ENCODE results near the gene PHF20.
"Not testable (repeated sequence)": the region's sequence is repeated elsewhere in the genome, so short reads cannot be mapped to it uniquely, and the experiment has no call there.

PHF20 gene

DNA sequence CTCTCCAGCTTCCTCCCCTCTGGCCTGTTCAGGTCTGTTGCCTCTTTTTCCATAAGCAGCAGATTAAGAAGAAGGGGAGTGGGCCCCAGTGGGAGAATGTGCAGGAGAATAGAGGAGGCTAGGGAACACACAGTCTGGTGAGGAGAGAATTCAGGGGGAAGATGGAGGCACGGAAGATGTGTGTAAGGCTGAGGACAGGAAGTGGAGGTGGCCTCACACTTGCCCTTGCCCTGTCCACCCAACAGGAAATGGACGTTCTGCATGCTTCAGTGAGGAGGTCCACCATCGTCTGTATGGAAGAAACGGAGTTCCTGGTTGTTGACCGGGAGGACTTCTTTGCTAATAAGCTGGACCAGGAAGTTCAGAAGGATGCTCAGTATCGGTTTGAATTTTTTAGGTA lies 212.6 kb downstream of the PHF20 start:
- no peak overlapping the region for H3K4me3 Mint-ChIP-seq
- H3K27me3 Mint-ChIP-seq (ENCODE audit: low read depth) = peaks cover 26% of the 10 kb centered on the region
- H3K9me3 Mint-ChIP-seq = no peaks in the 10 kb centered on the region
- no peaks in the 10 kb centered on the region for H3K36me3 Mint-ChIP-seq (ENCODE audit: low read depth)
- H3K27ac Mint-ChIP-seq = no peak overlapping the region
- peaks cover 3% of the 10 kb centered on the region for H3K4me1 Mint-ChIP-seq (ENCODE audit: low read depth)

DNA sequence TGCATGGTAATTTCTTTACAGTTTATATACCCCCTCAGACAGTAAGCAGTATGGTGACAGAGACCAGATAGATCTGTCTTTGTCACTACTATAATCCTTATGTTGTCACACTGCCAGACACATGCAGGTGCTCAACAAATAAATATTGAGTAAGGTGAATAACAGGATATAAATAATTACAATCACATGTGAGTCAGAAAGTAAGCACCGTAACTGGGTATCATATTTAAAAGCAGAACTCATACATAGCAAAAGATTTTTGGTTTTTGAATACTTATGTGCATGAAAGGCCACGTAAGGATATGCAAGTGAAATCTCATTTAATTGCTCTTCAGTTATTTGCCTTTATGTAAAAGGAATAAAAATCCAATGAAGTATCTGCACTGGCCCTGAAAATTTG lies 214.0 kb downstream of the PHF20 start:
- Mint-ChIP-seq H3K9me3 (no peaks in the 10 kb centered on the region), H3K4me1 (ENCODE audit: low read depth) (peaks cover 3% of the 10 kb centered on the region), H3K27ac (no peak overlapping the region), H3K27me3 (ENCODE audit: low read depth) (peaks cover 32% of the 10 kb centered on the region), H3K36me3 (ENCODE audit: low read depth) (no peaks in the 10 kb centered on the region), H3K4me3 (no peak overlapping the region)

GRCh38 chr20:35988910-35989463 lies 217.2 kb downstream of the PHF20 start:
- H3K27ac Mint-ChIP-seq = no peak overlapping the region
- H3K9me3 Mint-ChIP-seq = no peaks in the 10 kb centered on the region
- peaks cover 3% of the 10 kb centered on the region for H3K4me1 Mint-ChIP-seq (ENCODE audit: low read depth)
- H3K4me3 Mint-ChIP-seq = no peak overlapping the region
- H3K36me3 Mint-ChIP-seq (ENCODE audit: low read depth) = no peaks in the 10 kb centered on the region
- H3K27me3 Mint-ChIP-seq (ENCODE audit: low read depth) = peaks cover 36% of the 10 kb centered on the region

DNA sequence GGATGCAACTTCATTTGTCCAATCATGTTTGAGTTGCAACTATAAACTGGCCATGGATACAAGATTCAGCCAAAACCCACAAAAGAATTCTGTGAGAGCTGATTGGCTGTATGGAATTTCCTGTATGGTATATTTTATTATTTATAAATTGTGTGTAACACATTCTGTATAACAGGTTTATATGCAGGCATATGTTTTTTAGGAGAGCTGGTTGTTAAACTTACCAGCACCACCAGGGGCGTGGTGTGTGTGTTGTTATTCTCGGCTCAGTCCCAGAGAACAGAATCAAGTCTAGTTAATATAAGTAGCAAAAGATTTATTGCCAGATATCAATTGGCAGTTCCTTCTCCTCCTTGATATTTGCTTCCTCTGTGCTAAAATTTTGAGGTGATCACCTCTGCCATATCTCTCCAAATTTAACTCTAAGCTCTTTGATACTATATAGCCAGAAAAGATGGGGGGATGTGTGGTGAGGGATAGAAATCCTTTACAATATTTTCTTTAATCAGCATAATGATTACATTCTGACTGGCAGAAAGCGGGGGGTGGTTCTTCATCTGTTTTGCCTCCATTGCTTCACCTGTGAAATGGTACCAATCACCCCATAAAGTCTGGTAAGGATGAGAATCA lies 219.4 kb downstream of the PHF20 start:
- Mint-ChIP-seq H3K4me1 (ENCODE audit: low read depth) (peaks cover 3% of the 10 kb centered on the region), H3K9me3 (no peaks in the 10 kb centered on the region), H3K27me3 (ENCODE audit: low read depth) (peaks cover 33% of the 10 kb centered on the region), H3K4me3 (no peak overlapping the region), H3K36me3 (ENCODE audit: low read depth) (no peaks in the 10 kb centered on the region), H3K27ac (no peak overlapping the region)

DNA sequence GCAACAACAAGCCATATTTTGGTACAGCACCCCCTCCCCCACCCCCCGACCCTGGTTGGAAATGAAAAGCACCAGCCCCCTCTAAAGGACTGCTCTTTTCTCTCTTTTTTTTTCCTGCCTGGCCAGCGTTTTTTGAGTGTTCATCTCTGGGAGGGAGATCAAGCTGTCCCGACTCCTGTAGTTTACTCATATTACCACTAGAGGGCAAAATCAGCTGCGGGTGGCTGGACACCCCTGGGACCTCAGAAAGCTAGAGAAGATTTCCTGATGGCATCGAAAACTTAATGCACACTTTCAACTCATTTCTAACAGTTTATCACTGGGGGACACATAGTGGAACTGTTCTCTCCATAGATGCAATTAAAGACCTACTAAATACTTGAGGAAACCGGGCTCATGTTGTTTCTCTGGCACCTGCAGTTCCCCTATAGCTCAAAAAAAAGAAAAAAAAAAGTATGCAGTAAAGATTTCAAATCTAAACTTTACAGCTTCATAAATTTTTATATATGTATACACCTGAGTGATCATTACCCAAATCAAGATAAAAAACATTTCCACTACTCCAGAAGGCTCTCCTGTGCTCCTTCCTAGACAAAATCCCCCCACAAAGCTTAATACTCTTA lies 221.0 kb downstream of the PHF20 start:
- Mint-ChIP-seq H3K27me3 (ENCODE audit: low read depth) (peaks cover 25% of the 10 kb centered on the region), H3K27ac (no peak overlapping the region), H3K4me3 (no peak overlapping the region), H3K9me3 (no peaks in the 10 kb centered on the region), H3K36me3 (ENCODE audit: low read depth) (no peaks in the 10 kb centered on the region), H3K4me1 (ENCODE audit: low read depth) (peaks cover 3% of the 10 kb centered on the region)

DNA sequence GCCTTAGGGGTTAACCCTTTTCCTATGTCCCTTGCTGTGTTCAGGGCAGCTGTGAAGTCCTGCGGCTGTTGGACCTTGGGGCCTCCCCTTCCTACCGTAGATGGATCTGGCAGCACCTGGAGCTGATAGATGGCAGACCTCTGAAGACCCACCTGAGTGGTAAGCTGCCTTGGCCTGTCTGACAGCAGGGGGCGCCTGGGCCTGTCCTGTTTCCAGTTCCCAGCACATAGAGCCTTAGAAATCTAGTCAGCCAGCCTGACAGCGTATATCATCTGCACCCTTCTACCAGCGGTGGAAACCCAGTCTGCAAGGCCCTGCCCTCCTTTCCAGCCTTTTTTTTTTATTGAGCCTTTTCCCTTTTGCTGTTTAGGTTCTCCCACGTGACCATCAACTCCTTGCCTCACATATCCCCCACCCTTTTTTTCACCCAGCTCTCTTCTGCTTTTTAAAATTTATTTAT lies 223.2 kb downstream of the PHF20 start:
- Mint-ChIP-seq H3K36me3 (ENCODE audit: low read depth) (no peaks in the 10 kb centered on the region), H3K27me3 (ENCODE audit: low read depth) (peaks cover 10% of the 10 kb centered on the region), H3K4me1 (ENCODE audit: low read depth) (peaks cover 3% of the 10 kb centered on the region), H3K4me3 (no peak overlapping the region), H3K9me3 (no peaks in the 10 kb centered on the region), H3K27ac (no peak overlapping the region)

DNA sequence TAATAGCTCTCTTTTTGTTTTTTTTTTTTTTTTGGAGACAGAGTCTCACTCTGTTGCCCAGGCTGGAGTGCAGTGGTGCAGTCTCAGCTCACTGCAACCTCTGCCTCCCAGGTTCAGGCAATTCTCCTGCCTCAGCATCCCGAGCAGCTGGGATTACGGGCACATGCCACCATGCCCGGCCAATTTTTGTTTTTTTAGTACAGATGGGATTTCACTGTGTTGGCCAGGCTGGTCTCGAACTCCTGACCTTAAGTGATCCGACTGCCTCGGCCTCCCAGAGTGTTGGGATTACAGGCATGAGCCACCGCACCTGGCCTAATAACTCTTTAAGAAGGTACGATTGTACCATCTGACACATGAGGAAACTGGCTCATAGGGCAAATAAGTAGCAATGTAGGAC lies 224.7 kb downstream of the PHF20 start:
- H3K4me1 Mint-ChIP-seq (ENCODE audit: low read depth) = not testable (repeated sequence)

More for the DNA sequence above, 224.7 kb downstream of the PHF20 start:
- not testable (repeated sequence) for H3K36me3 Mint-ChIP-seq (ENCODE audit: low read depth); H3K4me3 Mint-ChIP-seq; H3K9me3 Mint-ChIP-seq; H3K27me3 Mint-ChIP-seq (ENCODE audit: low read depth); H3K27ac Mint-ChIP-seq
